ENCODE results near the gene BTN3A1. TPM values are rescaled to one million over a fixed set of nuclear protein-coding genes. Genes with fewer than 3 reads are reported as not detected.

BTN3A1 gene
- total RNA-seq, 4 donors from 2014 or later, result 5.3 to 12.9 (median 6.9) TPM

- TF ChIP-seq POLR2A (IDR thresholded peaks at IDR 0.05; ENCODE audit: low read depth) (no peak), POLR2AphosphoS5 (IDR thresholded peaks at IDR 0.05) (no peak), CTCF (IDR thresholded peaks at IDR 0.05) (no peak), EP300 (IDR thresholded peaks at IDR 0.05) (no peak)
- H3K4me1 ChIP-seq, result peaks cover 14 to 31% (median 22%) of the 10 kb centered on the region in 4 donors
- peak overlapping the region; percentile 61 to 72 (median 64) for H3K4me3 ChIP-seq
- peak overlapping the region; percentile 80 to 85 (median 82) for H3K27ac ChIP-seq (replicated peaks in 1 of 4)
- H3K27me3 ChIP-seq, result no peaks in the 10 kb centered on the region
- 44% methylated on average over 7 of the region's 7 CpGs for WGBS
- H3K9me3 ChIP-seq, result no peaks in the 10 kb centered on the region
- H3K36me3 ChIP-seq, result peaks cover 0 to 3% (median 2%) of the 10 kb centered on the region in 4 donors
- intact Hi-C loops (cut with DNase I), result no loop called here
- no peak for DNase-seq (ENCODE audit: extremely low spot score)
These were observed 587 bp upstream of the BTN3A1 start for GRCh38 chr6:26401389-26401986.

- Histone ChIP-seq H3K27ac (replicated peaks in 1 of 4) (no peak overlapping the region), H3K9me3 (no peaks in the 10 kb centered on the region), H3K36me3 (peaks cover 3 to 26% (median 17%) of the 10 kb centered on the region in 4 donors), H3K4me3 (no peak overlapping the region), H3K4me1 (peaks cover 14 to 31% (median 22%) of the 10 kb centered on the region in 4 donors), H3K27me3 (no peaks in the 10 kb centered on the region)
- intact Hi-C loops (cut with DNase I), result no loop called here
- DNase-seq (ENCODE audit: extremely low spot score), result no peak
- WGBS, result 73% methylated on average over 3 of the region's 3 CpGs
- TF ChIP-seq POLR2A (IDR thresholded peaks at IDR 0.05; ENCODE audit: low read depth) (no peak), CTCF (IDR thresholded peaks at IDR 0.05) (no peak), POLR2AphosphoS5 (IDR thresholded peaks at IDR 0.05) (no peak), EP300 (IDR thresholded peaks at IDR 0.05) (no peak)
These were observed 1.8 kb downstream of the BTN3A1 start for GRCh38 chr6:26403893-26404292.

DNA sequence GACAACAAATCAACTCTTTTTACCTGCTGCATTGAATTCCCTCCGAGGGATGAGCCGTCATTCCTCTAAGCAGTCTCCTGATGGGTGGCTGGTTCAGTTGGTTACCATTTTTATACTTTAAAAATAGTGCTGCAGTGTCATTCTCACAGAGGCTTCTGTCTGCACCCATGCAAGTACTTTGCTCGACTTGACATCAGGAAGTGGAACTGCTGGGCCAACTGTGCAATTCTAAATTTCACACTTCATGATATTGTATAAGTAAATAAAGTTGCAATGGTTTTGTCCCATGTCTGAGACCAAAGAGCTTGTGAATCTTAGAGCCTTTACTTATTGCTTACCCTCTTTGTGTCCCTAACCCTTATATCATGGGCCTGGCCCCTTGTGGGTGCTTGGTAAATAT, 2.5 kb downstream of the BTN3A1 start:
- 87% methylated on average over 3 of the region's 3 CpGs for WGBS
- DNase-seq (ENCODE audit: extremely low spot score), result no peak
- intact Hi-C loops (cut with DNase I), result no loop called here
- Histone ChIP-seq H3K36me3 (peaks cover 3 to 32% (median 22%) of the 10 kb centered on the region in 4 donors), H3K9me3 (no peaks in the 10 kb centered on the region), H3K27ac (replicated peaks in 1 of 4) (no peak overlapping the region), H3K27me3 (no peaks in the 10 kb centered on the region), H3K4me1 (peaks cover 14 to 31% (median 22%) of the 10 kb centered on the region in 4 donors), H3K4me3 (no peak overlapping the region)
- no peak for TF ChIP-seq CTCF (IDR thresholded peaks at IDR 0.05)
- TF ChIP-seq EP300 (IDR thresholded peaks at IDR 0.05), result no peak
- no peak for TF ChIP-seq POLR2A (IDR thresholded peaks at IDR 0.05; ENCODE audit: low read depth)
- TF ChIP-seq POLR2AphosphoS5 (IDR thresholded peaks at IDR 0.05), result no peak

DNA sequence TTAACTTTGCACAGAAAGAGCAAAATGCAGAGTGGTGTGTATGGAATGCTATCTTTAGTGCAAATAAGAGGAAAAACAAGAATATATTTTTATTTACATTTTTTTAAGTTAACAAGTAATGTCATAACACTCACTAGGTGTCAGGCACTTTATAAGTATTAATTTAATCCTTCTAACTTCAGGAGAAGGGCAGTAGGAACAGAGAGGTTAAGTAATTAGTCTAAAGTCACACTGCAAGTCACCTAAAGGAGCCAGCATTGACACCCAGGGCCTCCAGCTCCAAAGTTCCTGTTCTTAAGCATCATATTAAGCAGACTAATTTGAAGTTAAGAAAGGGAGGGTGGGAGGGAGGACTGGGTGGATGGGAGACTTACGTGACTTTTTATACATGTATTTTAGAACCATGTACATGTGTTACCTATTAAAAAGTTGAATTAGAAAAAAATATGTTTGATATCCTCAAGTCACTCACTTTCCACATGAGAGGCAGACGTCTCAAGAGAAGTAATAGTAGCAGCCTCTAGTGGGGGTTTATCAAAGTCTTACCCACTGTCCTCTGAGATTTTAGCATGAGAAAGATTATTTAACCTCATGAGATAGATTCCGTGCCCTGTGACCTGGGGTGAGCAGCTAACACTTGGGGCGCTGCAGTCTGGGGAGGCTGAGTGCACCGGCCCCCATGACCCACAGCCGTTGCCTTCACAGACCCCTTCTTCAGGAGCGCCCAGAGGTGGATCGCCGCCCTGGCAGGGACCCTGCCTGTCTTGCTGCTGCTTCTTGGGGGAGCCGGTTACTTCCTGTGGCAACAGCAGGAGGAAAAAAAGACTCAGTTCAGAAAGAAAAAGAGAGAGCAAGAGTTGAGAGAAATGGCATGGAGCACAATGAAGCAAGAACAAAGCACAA, 7.0 kb downstream of the BTN3A1 start:
- Histone ChIP-seq H3K9me3 (no peaks in the 10 kb centered on the region), H3K4me3 (no peak overlapping the region), H3K4me1 (peaks cover 0 to 9% (median 4%) of the 10 kb centered on the region in 4 donors), H3K27ac (replicated peaks in 1 of 4) (no peak overlapping the region), H3K27me3 (no peaks in the 10 kb centered on the region), H3K36me3 (peaks cover 3 to 73% (median 43%) of the 10 kb centered on the region in 4 donors)
- TF ChIP-seq POLR2AphosphoS5 (IDR thresholded peaks at IDR 0.05) (no peak), POLR2A (IDR thresholded peaks at IDR 0.05; ENCODE audit: low read depth) (no peak), CTCF (IDR thresholded peaks at IDR 0.05) (no peak), EP300 (IDR thresholded peaks at IDR 0.05) (no peak)
- intact Hi-C loops (cut with DNase I), result no loop called here
- 84% methylated on average over 10 of the region's 10 CpGs for WGBS
- no peak for DNase-seq (ENCODE audit: extremely low spot score)

Data from esophagus muscularis mucosa (tissue), 4 donors.